ENCODE results near the gene ELANE.

The ELANE gene

DNA sequence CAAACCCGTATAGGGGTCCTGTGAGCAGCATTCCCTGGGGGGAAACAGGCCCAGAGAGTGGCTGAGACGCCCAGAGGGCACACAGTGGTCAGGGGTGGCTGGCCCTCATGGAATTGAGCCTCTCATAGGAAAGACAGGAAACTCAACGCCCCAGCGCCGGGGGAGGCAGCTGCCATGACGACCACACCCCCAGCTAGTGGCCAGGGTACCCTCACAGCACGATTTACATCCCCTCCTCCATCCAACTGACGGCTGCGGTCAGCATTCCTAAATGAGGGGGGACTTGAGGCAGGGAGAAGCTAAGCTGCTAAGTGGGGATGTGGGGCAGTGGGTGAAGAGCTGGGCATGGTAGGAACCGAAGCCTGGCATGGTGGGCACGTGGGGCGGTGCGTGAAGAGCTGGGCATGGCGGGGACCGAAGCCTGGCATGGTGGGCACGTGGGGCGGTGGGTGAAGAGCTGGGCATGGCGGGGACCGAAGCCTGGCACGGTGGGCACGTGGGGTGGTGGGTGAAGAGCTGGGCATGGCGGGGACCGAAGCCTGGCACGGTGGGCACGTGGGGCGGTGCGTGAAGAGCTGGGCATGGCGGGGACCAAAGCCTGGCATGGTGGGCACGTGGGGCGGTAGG, 30.9 kb downstream of the ELANE start:
- DNase-seq = no peak

DNA sequence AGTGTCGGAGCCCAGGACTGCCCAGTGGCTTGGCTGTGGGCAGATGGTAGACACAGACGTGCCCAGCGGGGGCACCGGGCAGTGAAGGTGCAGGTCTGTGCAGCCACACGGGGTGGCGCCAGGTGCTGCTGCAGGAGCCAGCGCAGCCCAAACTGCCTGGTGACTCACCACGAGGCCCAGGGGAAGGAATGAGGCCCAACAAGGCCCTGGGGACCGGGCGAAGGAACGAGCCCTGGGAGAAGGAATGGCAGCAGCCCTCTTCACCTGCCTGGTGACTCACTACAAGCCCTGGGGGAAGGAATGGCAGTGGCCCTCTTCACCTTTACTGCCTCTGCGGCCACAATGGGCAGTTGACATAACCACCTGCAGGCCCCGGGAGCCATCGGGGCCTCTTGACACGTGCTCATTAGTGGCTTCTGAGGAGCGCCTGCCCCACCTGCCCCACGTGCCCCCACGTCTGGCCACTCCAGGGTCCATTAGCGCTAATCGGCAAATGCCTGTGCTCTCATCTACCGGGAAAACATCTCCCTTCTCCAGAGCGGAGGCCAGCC, 31.6 kb downstream of the ELANE start:
- peak; percentile 59 for DNase-seq

DNA sequence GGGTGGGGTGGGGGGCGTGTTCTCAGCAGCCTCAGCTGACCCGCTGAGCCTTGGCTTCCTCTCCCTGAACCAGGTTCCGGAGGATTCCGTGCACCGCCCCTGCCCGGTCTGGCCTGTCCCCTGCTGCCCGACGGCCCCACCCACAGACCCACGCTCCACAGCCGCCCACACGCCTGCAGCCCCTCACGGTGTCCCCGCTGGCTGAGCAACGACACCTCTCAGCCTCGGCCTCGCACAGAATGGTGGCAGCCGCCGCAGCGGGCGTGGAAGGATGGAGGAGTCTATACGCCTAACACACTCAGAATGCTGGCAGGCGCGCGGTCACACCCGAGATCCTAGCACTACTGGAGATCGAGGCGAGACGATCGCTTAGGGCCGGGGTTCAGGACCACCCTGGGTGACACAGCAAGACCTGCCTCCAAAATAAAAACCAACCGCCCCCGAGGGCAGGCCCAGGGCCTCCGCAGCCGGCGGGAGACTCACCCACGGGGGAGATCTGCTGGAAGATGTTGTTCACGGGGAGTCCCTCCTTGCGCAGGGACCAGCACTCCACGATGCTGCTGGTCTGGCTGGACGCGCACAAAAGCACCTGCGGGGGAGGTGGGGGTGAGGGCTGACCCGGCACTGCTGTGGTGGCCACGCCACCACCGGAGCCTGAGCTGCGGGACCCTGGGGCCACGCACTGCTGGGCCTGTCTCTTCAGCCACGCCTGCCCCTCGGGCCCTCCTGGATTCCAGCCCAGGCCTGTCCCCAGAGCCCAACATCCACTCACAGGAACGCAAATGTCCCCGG, 32.5 kb downstream of the ELANE start:
- DNase-seq = no peak

DNA sequence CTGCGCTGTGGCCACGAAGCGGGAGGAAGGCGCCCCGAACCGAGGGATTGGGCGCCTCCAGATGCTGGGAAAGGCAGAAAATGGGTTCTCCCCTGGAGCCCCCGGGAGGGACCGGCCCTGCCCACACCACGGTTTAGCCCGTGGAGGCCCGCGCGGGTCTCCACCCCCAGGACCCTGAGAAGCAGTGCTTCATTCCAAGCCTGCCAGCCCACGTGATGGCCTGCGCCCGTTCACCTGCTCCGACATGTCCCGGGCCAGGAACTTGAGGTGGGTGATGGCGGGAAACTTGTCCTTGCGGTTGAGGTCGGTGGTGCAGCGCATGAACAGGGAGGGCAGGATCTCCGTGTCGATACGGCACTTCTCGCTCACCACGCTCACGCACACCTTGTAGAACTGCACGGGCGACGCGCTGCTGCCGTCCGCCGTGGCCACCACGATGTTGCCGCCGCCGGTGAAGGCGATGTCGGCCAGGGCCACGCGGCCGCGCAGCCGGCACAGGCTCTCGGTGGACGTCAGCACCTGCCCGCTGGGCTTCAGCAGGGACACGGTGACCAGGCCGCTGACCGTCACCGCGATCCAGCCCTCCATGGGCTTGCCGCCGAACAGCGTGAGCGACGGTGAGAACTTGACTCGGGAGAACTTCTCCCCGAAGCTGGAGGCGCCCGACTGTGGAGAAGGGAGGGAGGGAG, 33.6 kb downstream of the ELANE start:
- DNase-seq = no peak

DNA sequence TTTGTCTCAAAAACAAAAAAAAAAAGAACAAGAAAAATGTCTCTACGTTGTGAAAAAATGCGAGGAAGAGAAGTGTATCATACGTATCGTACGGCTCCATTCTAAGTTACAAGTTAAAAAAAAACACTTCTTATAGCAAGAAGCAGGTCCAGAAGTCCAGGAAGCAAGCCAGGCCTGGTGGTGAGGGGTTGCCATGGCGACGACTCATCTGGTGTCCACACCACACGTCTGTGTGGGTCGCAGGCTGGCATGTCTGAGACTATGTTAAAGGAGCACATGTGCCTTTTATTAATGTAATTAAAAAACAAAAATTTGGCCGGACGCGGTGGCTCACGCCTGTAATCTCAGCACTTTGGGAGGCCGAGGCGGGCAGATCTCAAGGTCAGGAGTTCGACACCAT, 35.0 kb downstream of the ELANE start:
- no peak for DNase-seq

DNA sequence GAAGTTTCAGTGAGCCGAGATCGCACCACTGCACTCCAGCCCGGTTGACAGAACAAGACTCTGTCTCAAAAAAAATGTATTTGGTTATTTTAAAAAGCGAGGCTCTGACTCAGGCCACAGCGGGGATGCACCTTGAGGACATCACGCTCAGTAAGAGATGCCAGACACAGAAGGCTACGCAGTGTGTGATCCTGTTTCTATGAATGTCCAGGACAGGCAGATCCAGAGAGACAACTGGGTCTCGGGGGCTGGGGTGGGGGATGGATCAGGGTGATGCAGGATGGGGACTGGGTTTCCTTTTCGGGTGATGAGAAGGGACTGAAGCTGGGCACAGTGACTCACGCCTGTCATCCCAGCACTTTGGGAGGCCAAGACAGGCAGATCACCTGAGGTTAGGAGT, 35.5 kb downstream of the ELANE start:
- no peak for DNase-seq

DNA sequence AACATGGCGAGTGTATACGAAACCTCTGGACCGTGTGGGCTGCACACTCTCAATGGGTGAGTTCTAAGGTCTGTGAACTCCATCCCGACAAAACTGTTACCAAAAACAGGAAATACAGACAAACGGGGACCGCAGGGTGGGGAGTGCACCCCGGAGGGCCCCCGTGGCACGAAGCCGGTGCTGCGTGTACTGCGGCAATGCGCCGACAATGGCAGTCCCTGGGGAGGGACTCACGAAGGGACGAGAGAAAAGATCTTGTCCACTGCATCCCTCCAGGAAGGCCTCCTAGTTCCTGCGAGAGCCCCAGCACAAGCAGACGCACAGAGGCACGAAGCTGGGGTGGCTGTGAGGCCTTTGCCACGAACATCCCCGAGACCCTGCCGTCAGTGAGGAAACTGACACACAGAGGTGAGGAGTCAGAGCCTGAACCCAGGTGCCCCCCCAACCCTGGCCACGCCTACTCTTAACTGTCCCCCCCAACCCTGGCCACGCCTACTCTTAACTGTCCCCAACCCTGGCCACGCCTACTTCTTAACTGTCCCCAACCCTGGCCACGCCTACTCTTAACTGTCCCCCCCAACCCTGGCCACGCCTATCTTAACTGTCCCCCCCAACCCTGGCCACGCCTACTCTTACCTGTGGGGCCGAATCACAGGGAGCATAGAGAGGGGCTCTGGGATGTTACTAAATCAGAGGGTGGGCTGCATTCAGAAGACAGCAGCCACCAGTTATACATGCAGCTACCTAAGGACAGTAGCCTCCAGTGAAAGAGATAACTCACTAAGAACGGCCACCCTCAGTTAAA, 36.7 kb downstream of the ELANE start:
- DNase-seq = no peak

DNA sequence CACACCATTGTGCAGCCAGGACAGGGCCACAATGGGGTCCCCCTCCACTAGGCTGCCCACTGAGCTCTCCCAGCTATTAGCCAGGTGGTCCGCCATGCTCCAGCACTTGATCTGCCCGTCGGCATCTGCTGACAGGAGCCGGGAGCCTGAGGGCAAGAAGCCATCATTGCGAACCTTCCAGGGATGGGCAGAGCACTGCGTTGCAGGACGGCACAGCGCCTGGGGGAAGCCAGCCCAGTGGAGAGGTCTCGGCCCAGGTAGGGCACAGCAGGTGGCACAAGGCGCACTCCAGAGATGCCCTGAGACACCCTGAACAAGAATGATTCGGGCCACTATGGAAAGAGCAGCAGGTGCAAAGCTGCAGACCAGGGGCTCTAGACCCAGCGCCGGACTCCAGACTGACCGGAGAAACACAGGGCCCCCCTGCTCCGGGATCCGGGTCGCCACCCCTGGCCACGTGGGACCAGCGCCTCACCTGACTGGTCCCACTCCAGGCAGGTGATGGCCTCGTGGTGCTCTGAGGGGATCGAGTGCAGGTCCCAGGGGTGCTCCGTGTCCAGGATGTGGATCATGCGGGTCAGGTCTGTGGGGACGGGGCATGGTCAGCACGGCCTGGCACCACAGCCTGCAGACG, 37.7 kb downstream of the ELANE start:
- no peak for DNase-seq

DNA sequence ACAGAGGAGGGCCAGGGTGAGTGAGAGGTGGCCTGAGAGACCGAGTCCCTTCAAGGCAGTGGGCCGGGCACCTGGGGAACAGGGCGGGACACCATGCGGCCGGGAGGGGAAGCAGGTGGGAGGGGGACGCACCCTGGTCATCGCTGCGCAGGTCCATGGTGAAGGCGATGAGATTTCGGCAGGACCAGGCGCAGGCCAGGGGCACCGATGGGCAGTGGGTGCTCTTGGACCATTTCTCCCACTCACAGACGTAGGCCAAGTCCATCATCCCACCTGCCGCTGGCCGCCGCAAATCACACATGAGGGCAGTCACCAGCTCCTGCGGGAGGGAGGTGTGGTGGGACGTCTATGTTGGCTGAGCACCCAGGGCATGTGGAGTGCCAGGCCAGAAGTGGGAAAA, 38.7 kb downstream of the ELANE start:
- no peak for DNase-seq

DNA sequence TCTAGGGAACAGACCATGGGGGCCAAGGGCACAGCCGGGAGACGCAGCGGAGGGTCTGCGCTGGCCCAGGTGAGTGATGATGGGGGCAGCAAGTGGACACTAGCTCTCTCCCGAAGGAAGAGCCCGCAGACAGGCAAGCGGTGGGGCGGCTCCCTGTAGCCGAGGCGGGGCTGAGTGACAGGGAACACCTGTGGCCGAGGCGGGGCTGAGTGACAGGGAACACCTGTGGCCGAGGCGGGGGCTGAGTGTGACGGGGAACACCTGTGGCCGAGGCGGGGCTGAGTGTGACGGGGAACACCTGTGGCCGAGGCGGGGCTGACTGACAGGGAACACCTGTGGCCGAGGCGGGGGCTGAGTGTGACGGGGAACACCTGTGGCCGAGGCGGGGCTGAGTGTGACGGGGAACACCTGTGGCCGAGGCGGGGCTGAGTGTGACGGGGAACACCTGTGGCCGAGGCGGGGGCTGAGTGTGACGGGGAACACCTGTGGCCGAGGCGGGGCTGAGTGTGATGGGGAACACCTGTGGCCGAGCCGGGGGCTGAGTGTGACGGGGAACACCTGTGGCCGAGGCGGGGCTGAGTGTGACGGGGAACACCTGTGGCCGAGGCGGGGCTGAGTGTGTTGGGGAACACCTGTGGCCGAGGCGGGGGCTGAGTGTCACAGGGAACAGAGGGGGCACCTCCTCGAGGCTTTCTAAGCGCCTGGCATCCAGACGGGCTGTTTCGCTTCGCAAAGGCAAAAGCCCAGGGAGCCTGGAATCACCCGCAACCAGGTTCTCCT, 39.5 kb downstream of the ELANE start:
- peak; percentile 51 for DNase-seq

DNA sequence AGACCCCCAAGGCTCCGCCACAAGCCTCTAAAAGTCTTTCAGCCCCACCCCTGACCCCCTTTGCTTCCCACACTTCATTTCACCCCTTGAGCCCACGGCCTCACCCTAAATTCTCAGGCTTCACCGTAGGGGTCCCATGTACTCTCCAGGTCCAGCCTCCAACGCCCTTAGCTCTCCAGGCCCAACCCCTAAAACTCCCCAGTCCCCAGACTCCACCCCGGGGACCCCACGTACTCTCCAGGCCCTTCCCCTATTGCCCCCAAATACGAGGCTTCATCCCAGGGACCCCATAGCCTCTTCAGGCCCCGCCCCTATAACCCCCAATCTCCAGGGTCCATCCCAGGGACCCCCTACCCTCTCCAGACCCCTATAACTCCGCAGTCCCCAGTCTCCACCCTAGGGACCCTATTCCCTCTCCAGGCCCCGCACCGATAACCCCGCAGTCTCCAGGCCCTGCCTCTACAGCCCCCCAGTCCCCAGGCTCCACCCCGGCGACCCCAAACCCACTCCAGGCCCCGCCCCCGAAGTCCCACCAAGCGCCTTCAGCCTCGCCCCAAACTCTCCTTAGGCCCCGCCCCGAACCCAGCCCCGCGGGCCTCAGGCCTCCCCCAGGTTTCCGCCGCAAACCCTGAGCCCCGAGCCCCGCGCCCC, 40.3 kb downstream of the ELANE start:
- DNase-seq = no peak

DNA sequence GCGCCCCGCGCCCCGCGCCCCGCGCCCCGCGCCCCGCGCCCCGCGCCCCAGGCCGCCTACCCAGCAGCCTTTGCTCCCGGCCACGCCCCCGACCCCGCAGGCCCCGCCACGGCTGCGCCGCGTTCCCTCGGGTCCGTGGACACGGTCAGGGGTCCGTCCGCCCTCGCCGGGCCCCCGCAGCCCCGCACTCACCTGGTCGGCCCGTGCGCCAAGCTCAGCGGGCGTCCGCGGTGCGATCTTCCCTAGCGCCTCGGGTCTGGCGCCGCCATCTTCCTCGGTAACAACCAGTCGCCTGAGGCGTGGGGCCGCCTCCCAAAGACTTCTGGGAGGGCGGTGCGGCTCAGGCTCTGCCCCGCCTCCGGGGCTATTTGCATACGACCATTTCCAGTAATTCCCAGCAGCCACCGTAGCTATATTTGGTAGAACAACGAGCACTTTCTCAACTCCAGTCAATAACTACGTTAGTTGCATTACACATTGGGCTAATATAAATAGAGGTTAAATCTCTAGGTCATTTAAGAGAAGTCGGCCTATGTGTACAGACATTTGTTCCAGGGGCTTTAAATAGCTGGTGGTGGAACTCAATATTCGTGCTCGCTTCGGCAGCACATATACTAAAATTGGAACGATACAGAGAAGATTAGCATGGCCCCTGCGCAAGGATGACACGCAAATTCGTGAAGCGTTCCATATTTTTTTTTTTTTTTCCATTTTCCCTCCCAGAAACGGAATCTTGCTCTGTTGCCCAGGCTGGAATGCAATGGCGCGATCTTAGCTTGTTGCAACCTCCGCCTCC, 41.0 kb downstream of the ELANE start, which contains the start of the genes MED16 and RNU6-9:
TSS of gene MED16 (minus strand) at position 294 of the 796 bp plus-strand sequence. CDS start 2,056 bp downstream, outside the sequence.
TSS of gene RNU6-9 (plus strand) at position 591 of the 796 bp plus-strand sequence.
- peak; percentile 90 for DNase-seq

DNA sequence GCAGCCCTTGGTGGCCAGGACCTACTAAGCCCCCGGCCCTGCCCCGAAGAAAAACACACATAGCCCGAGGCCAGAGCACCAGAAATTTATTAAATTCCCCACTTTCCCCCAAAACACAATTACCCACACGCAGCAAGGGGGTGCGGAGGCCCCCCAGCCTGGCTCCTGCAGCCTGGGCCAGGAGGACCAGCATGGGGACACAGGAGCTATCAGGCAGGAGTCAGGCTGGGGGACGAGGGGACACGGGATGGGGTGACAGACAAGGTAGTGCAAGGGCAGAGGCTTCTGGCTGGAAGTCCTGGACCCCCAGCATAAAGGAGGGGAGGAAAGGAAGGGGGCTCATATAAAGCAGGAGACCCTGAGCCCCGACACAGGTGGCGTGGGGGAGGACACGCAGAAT, 44.3 kb downstream of the ELANE start:
- DNase-seq = no peak

DNA sequence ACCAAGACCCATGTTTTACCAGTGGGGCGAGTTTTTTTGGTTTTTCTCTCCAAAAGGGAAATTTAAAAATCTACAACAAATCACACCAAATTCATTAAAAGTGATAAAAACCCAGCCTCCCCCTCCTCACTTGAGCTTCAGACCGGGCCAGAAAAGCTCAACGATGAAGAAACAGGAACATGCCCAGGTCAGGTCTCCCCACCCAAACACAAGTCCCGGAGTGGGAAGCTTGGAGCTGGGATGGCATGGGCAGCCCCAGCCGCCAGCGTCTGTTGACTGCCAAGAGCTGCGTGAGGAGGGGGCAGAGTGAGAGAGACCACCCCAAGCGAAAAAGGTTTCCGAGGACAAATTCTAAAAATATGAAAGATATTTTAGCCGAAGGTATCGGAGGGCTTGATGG, 44.9 kb downstream of the ELANE start:
- DNase-seq = no peak

DNA sequence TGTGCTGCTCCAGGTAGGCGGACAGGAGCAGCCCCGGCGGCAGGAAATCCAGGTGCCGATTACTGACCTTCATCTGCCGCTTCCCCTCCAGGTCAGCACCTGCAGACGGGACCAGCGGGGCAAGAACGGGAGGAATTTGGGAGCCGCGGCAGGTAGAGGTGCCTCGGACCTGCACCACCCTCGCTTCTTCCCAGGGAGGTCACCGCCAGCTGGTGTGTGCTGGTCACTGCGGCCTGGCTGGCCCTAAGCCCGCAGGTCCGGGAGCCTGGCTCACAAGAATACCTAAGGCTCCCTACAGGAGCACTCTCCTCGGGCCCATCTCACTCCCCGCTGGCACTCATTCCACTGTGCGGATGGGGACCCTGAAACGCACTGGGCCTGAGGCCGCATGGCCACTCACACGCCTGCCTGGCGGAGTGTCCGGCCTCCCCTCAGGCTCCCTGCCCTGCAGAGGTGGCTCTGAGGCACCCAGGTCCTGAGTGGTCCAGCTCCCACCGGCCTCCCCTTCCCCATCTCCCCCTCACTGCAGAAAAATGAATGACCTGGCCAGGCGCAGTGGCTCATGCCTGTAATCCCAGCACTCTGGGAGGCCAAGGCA, 45.4 kb downstream of the ELANE start:
- no peak for DNase-seq

DNA sequence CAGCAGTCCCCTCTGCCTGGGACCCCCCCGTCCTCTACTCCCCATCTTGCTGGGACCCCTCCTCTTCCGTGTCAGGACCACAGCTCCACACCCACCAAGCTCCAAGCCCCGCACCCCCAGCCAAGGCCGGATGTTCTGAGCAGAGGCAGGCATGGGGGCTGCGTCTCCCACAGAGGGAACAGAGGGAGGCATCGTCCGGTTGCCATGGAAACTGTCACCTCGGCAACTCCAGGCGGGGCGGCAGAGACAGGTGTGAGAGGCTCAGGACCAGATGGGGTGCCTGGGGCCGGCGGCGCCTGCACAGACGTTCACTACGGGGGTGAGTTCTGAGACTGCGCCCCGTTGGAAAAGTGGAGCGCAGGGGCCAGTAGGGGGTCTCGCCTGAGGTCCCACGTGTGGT, 46.6 kb downstream of the ELANE start:
- peak; percentile 89 for DNase-seq

DNA sequence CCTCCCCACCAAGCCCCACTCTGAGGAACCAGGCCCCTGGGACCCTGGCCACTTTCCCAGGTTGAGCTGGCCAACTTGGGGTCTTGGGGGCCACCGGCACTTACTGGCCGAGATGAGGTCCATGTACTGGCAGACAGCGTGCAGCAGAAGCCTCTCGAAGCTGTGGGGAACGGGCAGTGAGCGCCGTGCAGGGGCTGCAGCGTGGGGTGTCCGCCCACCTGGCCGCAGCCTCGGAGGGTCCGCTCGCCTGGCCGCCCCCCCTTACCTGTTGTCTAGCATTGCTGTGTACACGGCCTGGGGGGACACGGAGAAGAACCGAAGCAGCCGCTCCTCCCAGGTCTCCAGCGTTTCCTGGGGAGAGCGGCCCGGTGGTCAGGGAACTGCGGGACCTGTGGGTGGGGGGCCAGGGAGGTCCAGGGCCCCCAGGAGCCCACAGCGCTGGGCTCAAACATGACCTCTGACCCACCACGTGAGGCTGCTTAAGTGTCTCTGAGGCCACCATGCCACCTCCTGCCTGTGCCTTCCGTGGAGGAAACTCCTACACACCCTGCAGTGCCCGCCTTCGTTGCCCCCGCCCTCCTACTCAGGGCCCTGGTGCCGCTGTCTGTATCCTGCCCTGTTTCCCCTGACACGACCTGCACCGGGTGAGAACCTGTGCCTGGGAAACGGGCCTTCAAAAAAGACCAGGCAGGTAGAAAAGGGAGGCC, 47.4 kb downstream of the ELANE start:
- no peak for DNase-seq

DNA sequence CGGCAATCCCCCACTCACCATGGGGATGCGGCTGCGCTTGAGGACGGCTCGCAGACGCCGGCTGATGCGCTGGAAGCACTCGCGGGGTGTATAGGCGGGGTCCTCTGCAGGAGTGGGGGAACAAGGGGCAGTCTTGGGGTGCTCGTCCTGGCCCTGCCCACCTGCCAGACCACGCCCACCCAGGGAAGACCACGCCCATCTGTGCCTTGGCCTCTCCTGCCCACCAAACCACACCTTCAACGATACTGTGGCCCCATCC, 47.9 kb downstream of the ELANE start:
- DNase-seq = no peak

Data from NCI-H146 (cell line).